HTR-8/SVneo (cell line): ENCODE results near the gene CACNG4.
A peak's percentile ranks its signal among the peaks of the same experiment; 100 is the strongest.

Experiments used
- DNase-seq: peaks from one replicate; pipeline ENCODE4 v3.0.0; 2011; ENCODE audit warnings: low spot score, mixed read lengths; ENCODE audit not compliant: insufficient read length
- FAIRE-seq: peaks from 2 replicates; lab custom pipeline; 2011; peaks lifted over from hg19 to GRCh38; lab: Jason Lieb, UNC

Gene CACNG4

GRCh38 chr17:67052720-67053437 lies 88.4 kb downstream of the CACNG4 start:
- FAIRE-seq (no peak), DNase-seq (no peak)

- FAIRE-seq (no peak), DNase-seq (no peak)
These were observed 89.0 kb downstream of the CACNG4 start for GRCh38 chr17:67053438-67054000.

GRCh38 chr17:67054011-67054591 lies 89.6 kb downstream of the CACNG4 start:
- FAIRE-seq (no peak), DNase-seq (no peak)

- DNase-seq = no peak
- peak; percentile 100 for FAIRE-seq
These were observed 90.1 kb downstream of the CACNG4 start for GRCh38 chr17:67054608-67055007.

GRCh38 chr17:67055041-67055443 lies 90.5 kb downstream of the CACNG4 start:
- FAIRE-seq (no peak), DNase-seq (no peak)

GRCh38 chr17:67055811-67056745 lies 91.6 kb downstream of the CACNG4 start:
- DNase-seq (no peak), FAIRE-seq (no peak)

GRCh38 chr17:67056746-67057490 lies 92.4 kb downstream of the CACNG4 start:
- DNase-seq (no peak), FAIRE-seq (no peak)

- DNase-seq (no peak), FAIRE-seq (no peak)
These were observed 93.5 kb downstream of the CACNG4 start for GRCh38 chr17:67058036-67058435.

- FAIRE-seq = no peak
- DNase-seq = no peak
These were observed 94.9 kb downstream of the CACNG4 start for GRCh38 chr17:67059372-67059771.

GRCh38 chr17:67063141-67063540 lies 98.6 kb downstream of the CACNG4 start:
- FAIRE-seq (no peak), DNase-seq (no peak)

- no peak for DNase-seq
- no peak for FAIRE-seq
These were observed 102.2 kb downstream of the CACNG4 start for GRCh38 chr17:67066717-67067116.

GRCh38 chr17:67067571-67068482 lies 103.3 kb downstream of the CACNG4 start:
- DNase-seq (no peak), FAIRE-seq (peak; percentile 55)

GRCh38 chr17:67068999-67069398 lies 104.5 kb downstream of the CACNG4 start:
- DNase-seq (no peak), FAIRE-seq (peak; percentile 13)

GRCh38 chr17:67069603-67070136 lies 105.2 kb downstream of the CACNG4 start:
- DNase-seq (no peak), FAIRE-seq (no peak)

- no peak for FAIRE-seq
- no peak for DNase-seq
These were observed 107.1 kb downstream of the CACNG4 start for GRCh38 chr17:67071595-67071994.

- FAIRE-seq = no peak
These were observed 108.4 kb downstream of the CACNG4 start for GRCh38 chr17:67072885-67073284.

GRCh38 chr17:67074781-67075180 lies 110.3 kb downstream of the CACNG4 start:
- no peak for FAIRE-seq

More at GRCh38 chr17:67072885-67073284, 108.4 kb downstream of the CACNG4 start:
- DNase-seq = no peak

GRCh38 chr17:67076290-67076689 lies 111.8 kb downstream of the CACNG4 start:
- DNase-seq = no peak
- FAIRE-seq = no peak

More at GRCh38 chr17:67074781-67075180, 110.3 kb downstream of the CACNG4 start:
- DNase-seq = no peak
